Central memory CD8-positive, alpha-beta T cell (primary cell): Measurements from ENCODE around the gene HDAC4.
A peak's percentile ranks its signal among the peaks of the same experiment; 100 is the strongest.

Source experiments
- ATAC-seq: fragments of 150-1000 bp; cut with Tn5 transposase; replicated peaks from 2 replicates; pipeline ENCODE4 v1.10.0; 2022; ENCODE audit warnings: mild to moderate bottlenecking, moderate FRiP score, moderate number of reproducible peaks; ENCODE audit not compliant: poor library complexity, severe bottlenecking; ENCODE audit errors: extremely low read depth
- DNase-seq, 2 donors: peaks; one replicate each; pipeline ENCODE4 v3.0.0; 2021; ENCODE audit warnings: low spot score in 2 of 2
- H3K27ac Mint-ChIP-seq: one replicate; pipeline ENCODE4 v1.8.0; 2022; ENCODE audit warnings: low read depth, mild to moderate bottlenecking, moderate library complexity, mixed read lengths
- H3K27me3 Mint-ChIP-seq: one replicate; pipeline ENCODE4 v1.8.0; 2022; ENCODE audit warnings: mixed read lengths
- H3K36me3 Mint-ChIP-seq: one replicate; pipeline ENCODE4 v1.8.0; 2022; ENCODE audit warnings: mild to moderate bottlenecking, moderate library complexity, mixed read lengths; ENCODE audit not compliant: insufficient read depth
- H3K4me1 Mint-ChIP-seq: one replicate; pipeline ENCODE4 v1.8.0; 2022; ENCODE audit warnings: mixed read lengths
- H3K4me3 Mint-ChIP-seq: one replicate; pipeline ENCODE4 v1.8.0; 2022; ENCODE audit warnings: mild to moderate bottlenecking, moderate library complexity, mixed read lengths
- H3K9me3 Mint-ChIP-seq: one replicate; pipeline ENCODE4 v1.8.0; 2022; ENCODE audit warnings: mixed read lengths

Gene HDAC4

DNA sequence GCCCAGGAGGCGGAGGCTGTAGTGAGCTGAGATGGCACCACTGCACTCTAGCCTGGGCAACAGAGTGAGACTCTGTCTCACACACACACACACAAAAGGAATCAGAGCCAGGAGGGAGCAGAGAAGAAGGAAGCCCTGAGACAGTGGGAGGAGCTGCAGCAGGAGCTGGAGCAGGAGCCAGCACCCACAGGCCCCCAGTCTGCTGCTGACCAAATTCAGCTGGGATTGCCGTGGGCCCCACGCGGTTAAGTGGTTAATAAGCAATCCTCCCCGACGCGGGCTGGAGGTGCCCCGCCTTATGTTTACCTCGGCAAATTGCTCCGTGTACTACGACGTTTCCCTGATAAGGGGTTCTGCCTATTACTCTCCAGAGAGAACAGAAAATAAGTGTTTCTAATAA lies 287.6 kb downstream of the HDAC4 start:
- ATAC-seq (no peak), DNase-seq (no peak)
- Mint-ChIP-seq H3K27me3 (no peaks in the 10 kb centered on the region), H3K4me3 (no peak overlapping the region), H3K27ac (no peak overlapping the region), H3K36me3 (peaks cover 26% of the 10 kb centered on the region), H3K4me1 (peaks cover 26% of the 10 kb centered on the region), H3K9me3 (no peaks in the 10 kb centered on the region)

DNA sequence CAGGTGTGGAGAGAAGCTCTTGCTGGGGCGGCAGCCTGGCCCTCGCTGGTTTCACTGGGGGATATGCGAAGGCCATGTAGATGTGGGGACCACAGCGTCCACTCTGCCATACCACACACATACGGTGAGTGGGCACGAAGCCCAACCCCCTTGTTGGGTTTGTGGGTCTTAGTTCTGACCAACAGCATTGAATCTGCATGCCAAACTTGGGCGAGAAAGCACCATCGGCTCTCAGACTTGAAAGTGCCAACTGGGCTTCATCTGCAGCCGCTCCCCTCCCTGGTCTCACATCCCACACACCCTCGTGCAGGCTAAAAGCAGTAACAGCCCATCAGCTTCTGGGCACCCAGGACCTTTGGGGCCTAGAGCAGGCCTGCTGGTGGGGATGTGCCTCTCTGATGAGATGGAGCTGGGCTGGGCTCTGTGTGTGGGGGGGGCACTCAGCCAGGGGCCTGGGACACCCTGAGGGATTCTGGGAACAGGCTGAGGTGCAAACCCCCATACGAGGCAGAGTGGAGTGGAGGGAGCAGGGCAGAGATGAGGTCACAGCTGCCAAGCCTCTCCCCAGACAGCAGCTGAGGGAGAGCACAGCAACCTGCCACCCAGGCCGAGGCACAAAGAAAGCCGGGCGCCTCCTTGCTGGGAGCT lies 288.6 kb downstream of the HDAC4 start:
- Mint-ChIP-seq H3K4me1 (peaks cover 21% of the 10 kb centered on the region), H3K9me3 (no peaks in the 10 kb centered on the region), H3K27ac (no peak overlapping the region), H3K27me3 (no peaks in the 10 kb centered on the region), H3K36me3 (peaks cover 21% of the 10 kb centered on the region), H3K4me3 (no peak overlapping the region)
- ATAC-seq (no peak), DNase-seq (no peak)

DNA sequence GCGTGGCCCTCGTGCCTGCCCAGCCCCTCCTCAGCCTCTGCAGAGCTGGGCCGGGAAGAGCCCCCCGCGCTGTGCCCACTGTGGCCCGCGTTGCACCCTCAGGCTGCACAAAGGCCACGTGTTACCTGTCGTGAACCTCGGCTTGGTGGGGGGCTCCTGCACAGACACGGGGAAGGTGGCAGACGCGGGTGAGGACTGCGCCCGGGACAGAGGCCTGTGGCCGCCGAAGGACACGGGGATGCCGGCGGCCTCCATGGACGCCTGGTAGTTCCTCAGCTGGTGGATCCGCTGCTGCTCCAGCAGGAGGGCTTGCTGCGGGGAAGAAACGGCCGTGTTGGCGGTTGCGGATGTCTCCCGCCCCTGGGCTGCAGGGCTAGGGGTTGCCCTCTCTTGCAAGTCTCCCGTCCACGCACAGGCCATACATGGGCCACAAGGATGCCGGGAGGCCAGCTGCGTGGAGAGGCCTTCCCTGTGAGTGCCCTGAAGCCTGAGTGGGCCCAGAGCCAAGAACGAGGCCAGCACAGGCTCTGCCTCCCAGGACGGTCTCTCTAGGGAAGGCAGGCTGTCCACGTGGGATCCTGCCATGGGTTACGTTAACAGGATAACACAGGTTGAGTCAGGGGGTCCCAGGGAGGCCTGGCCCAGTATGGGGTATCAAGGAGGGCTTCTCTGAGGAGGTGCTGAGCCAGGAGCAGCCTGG lies 289.3 kb downstream of the HDAC4 start:
- H3K4me1 Mint-ChIP-seq = peaks cover 14% of the 10 kb centered on the region
- no peak overlapping the region for H3K27ac Mint-ChIP-seq
- ATAC-seq (no peak), DNase-seq (no peak)
- no peaks in the 10 kb centered on the region for H3K27me3 Mint-ChIP-seq
- H3K36me3 Mint-ChIP-seq = peaks cover 20% of the 10 kb centered on the region
- H3K4me3 Mint-ChIP-seq = no peak overlapping the region
- no peaks in the 10 kb centered on the region for H3K9me3 Mint-ChIP-seq

DNA sequence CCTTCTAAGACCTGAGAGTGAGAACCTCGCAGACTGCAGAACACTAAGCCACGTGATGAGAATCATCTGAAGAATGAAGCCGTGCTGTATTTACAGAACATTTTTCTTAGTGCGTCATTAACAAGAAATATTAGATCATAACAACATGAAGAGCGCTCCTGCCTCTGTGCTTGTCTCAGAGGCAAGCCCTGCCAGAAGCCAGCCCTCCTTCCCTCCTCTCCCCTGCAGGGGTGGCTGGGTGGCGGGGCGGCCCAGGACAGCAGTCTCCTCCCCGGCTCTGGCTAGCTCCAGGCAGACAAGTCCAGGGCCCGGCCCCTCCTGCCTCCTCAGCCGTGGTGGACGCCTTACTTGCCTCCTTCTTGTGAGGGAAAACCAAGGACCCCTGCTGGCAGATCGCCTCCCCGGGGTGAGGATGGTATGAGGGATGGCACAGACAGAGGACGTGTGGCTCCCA lies 290.2 kb downstream of the HDAC4 start:
- Mint-ChIP-seq H3K27ac (no peak overlapping the region), H3K4me1 (peaks cover 5% of the 10 kb centered on the region), H3K9me3 (no peaks in the 10 kb centered on the region), H3K4me3 (no peak overlapping the region), H3K36me3 (peaks cover 18% of the 10 kb centered on the region), H3K27me3 (no peaks in the 10 kb centered on the region)
- DNase-seq = no peak
- ATAC-seq = no peak

DNA sequence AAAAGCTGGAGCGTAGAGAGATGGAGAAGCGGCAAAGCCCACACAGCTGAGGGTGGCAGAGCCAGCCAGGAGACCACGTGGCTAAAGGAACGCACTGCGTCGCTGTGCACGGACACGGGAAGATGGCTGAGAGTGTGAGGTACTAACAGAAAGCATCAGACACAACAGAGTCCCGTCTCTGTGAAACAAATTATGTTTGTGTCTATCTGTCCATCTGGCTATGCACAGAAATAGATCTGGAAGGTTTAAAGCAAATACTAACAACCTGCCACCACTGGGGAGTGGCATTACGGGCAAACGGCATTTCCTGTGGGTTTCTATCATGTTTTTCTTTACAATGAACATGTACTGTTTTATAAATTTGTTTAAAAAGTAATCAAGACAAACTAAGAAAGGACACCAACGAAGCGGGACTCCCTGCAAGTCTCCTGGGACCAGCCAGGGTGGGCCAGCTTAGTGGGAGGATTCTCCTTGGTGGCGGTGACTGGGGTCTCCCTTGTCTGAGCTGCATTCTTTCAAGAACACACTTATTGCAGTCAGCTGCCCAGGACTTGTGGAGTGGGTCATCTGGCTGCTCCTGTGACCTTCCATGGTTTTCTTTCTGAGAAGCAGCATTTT lies 290.8 kb downstream of the HDAC4 start:
- Mint-ChIP-seq H3K4me1 (peaks cover 5% of the 10 kb centered on the region), H3K36me3 (peaks cover 14% of the 10 kb centered on the region), H3K4me3 (no peak overlapping the region), H3K9me3 (no peaks in the 10 kb centered on the region), H3K27me3 (no peaks in the 10 kb centered on the region), H3K27ac (no peak overlapping the region)
- ATAC-seq = no peak
- DNase-seq = no peak

DNA sequence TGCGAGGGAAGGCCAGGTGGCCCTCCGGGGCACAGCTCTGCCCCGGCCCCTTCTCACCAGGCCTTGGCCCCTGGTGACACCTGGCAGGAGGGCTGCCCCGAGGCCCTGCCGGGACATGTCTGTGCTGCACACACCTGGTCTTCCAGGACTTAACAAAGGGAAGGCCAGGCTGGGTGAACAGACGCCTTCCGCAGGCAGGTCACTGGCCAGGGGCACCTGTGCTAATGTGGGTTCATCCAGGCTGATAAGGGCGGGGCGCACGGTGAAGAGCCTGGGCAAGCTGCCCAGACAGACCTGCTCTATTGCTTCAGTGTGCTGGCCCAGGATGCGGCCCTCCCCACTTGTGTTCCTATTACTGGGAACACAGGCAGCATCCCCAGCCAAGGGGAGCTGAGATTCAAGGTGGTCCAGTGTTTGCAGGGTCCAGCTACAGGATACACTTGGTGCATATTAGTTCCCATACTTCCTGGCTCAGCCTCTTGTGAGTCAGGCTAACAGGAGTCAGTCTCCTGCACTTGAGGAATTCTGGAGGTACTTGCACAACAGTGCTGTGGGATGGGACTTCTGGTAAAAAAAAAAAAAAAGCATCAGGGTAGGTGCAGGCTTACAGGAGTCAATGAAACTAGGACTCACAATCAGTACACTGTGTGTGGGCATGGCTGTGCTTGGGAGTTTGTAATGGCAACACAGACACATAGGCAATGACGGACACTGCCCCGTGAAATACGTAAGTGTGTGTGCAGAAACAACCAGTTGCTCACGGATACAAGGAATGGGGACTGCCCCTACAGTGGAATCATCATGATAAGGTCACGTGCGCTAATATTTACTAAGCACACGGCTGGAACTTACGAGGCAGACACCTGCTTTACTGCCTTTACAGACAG lies 291.5 kb downstream of the HDAC4 start:
- Mint-ChIP-seq H3K9me3 (no peaks in the 10 kb centered on the region), H3K27ac (no peak overlapping the region), H3K4me3 (no peak overlapping the region), H3K4me1 (peaks cover 5% of the 10 kb centered on the region), H3K27me3 (no peaks in the 10 kb centered on the region), H3K36me3 (peaks cover 17% of the 10 kb centered on the region)
- no peak for DNase-seq
- ATAC-seq = no peak

DNA sequence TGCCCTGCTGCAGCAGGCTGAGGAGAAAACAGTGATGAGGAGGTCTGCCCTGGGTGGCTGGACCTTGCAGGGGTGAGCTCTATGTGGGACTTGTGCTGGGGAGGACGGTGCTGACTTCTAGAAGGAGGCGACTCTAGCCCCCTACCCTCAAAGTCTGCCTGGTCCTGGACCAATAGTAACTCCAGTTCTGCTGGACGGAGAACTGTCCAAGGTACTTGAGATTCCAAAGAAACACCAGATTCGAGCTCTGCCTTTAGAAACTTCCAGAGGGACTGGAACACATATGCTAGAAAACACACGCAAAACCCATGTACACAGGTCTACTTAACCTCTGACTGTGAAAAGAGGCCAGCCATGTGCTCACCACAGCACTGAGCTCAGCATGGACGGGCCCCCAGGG lies 292.4 kb downstream of the HDAC4 start:
- no peak overlapping the region for H3K27ac Mint-ChIP-seq
- no peak for DNase-seq
- peaks cover 19% of the 10 kb centered on the region for H3K36me3 Mint-ChIP-seq

DNA sequence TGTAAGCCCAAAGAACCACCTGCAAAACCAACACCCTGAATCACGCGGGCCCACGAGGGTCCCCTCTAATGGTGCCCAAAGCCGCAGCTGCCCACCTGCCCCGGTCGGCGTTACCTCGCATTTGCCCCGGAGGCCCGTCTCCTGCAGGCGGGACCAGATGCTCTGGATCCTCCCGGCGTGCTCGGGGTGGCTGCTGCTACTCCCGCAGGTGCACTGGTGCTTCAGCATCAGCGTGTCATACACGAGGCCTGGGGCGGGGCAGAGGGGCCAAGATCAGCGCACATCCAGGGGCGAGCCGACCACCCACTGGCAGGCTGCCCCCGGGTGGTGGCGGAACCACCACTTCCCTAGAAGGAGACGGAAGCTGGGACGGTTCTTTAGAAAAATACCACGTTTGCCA lies 292.9 kb downstream of the HDAC4 start:
- H3K36me3 Mint-ChIP-seq = peaks cover 21% of the 10 kb centered on the region
- no peak overlapping the region for H3K27ac Mint-ChIP-seq
- H3K9me3 Mint-ChIP-seq = no peaks in the 10 kb centered on the region
- ATAC-seq = no peak
- DNase-seq = no peak
- no peaks in the 10 kb centered on the region for H3K27me3 Mint-ChIP-seq
- H3K4me1 Mint-ChIP-seq = peaks cover 5% of the 10 kb centered on the region
- H3K4me3 Mint-ChIP-seq = no peak overlapping the region

More for the DNA sequence above, 292.4 kb downstream of the HDAC4 start:
- no peaks in the 10 kb centered on the region for H3K9me3 Mint-ChIP-seq
- ATAC-seq = no peak
- no peaks in the 10 kb centered on the region for H3K27me3 Mint-ChIP-seq
- H3K4me1 Mint-ChIP-seq = peaks cover 5% of the 10 kb centered on the region
- no peak overlapping the region for H3K4me3 Mint-ChIP-seq

DNA sequence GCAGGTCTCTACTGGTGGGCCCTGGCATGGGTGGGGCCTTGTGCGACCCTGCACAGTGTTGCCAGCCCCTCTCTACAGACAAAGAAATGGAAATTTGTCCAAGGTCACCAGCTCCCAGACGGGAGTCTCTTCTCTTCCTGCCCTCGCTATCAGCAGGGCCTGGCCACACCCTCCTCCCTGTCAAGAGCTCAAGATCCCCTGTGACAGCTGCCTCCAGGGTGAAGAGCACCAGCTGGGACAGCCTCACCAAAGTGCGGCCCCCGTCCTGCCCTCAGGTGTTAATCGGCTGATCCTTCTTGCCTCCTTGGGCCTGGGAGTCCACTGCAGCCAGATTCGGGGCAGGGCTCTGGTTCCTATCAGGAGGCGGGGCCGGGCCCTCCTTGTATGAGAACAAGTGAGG lies 293.9 kb downstream of the HDAC4 start:
- H3K27ac Mint-ChIP-seq = no peak overlapping the region
- no peak for ATAC-seq
- no peak for DNase-seq

DNA sequence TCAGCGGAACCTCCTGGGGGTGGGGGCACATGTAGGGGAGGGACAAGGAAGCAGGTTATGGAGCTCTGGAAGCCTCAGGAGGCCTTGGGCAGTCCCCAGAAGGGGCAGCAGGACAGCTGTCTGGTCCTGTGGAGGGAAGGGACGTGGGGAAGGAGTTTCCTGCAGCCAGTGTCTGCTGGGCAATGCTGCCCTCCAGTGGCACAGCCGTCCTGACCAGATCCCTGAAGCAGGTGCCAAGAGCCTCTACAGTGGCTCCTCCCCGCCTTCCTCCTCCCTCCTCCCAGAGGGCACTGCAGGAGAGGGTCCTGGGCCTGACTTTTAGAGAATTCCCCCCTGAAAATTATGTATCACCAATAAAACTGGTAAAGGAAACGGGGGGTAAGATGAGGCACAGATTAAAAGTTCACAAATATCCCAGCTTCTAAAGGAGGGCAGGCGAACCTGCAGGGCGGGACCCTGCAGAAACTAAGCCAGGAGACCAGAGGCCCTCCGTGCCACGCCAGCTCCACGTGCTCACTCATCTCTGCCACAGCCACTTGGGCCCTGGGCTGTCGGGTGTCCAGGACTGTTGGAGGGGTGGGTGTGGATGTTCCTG lies 294.4 kb downstream of the HDAC4 start:
- H3K27me3 Mint-ChIP-seq = no peaks in the 10 kb centered on the region
- H3K36me3 Mint-ChIP-seq = peaks cover 24% of the 10 kb centered on the region
- no peak overlapping the region for H3K27ac Mint-ChIP-seq
- DNase-seq (no peak), ATAC-seq (no peak)
- H3K4me3 Mint-ChIP-seq = no peak overlapping the region
- H3K9me3 Mint-ChIP-seq = no peaks in the 10 kb centered on the region
- H3K4me1 Mint-ChIP-seq = peaks cover 5% of the 10 kb centered on the region

More for the DNA sequence above, 293.9 kb downstream of the HDAC4 start:
- Mint-ChIP-seq H3K4me1 (peaks cover 5% of the 10 kb centered on the region), H3K27me3 (no peaks in the 10 kb centered on the region), H3K36me3 (peaks cover 24% of the 10 kb centered on the region), H3K9me3 (no peaks in the 10 kb centered on the region), H3K4me3 (no peak overlapping the region)

DNA sequence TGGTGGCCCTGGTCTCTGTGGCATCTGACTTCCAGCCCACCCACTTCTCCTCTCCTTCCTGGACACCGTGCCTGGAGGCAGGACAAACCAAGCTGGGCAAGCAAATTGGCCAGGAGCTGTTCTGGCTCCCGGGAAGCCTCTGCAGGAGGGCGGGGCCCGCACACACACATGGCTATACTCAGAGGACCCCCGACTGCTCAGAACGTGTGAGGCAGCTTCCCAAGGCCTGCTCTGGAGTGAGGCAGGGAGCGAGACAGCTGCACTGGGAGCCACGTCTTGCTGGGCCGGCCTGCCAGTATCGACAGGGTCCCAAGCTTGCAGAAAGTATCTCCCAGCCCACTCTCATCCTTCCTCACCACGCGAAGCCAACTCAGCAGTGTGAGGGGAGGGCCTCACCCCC lies 295.6 kb downstream of the HDAC4 start:
- H3K27me3 Mint-ChIP-seq = no peaks in the 10 kb centered on the region
- no peak for DNase-seq
- H3K27ac Mint-ChIP-seq = peak overlapping the region; percentile 25
- H3K4me1 Mint-ChIP-seq = peaks cover 5% of the 10 kb centered on the region
- H3K9me3 Mint-ChIP-seq = no peaks in the 10 kb centered on the region
- peaks cover 22% of the 10 kb centered on the region for H3K36me3 Mint-ChIP-seq
- no peak for ATAC-seq
- no peak overlapping the region for H3K4me3 Mint-ChIP-seq

DNA sequence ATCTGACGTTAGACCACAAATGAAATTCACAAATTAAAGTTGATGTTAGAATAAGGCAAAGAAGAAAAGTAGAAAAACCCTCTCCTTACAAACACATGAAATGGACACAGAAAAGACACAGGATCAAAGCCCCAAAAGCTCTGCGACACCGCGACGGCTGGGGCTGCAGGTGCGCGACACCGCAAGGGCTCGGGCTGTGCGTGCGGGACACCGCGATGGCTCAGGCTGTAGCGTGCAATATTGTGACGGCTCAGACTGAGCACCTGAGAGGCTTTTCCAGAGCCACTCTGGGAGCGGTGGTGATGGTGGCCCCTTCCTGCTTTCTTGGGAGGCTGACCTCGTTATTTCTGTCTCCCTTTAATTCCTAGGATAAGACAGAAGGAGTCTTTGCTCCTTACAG lies 296.0 kb downstream of the HDAC4 start:
- DNase-seq (no peak), ATAC-seq (no peak)
- Mint-ChIP-seq H3K9me3 (no peaks in the 10 kb centered on the region), H3K36me3 (peaks cover 23% of the 10 kb centered on the region), H3K4me3 (no peak overlapping the region), H3K4me1 (peaks cover 4% of the 10 kb centered on the region), H3K27me3 (no peaks in the 10 kb centered on the region), H3K27ac (peak overlapping the region; percentile 65)
